Measurements from ENCODE around the gene KCNA2. TPM values are rescaled to one million over a fixed set of nuclear protein-coding genes. Genes with fewer than 3 reads are reported as not detected.

Gene KCNA2
- polyA plus RNA-seq, 1 donor (not counting 4 experiments of a cell fraction or from before 2014, with no cell fraction given): 0.03 TPM

GRCh38 chr1:110638556-110638955, 32.4 kb upstream of the KCNA2 start:
- no peaks in the 10 kb centered on the region for H3K9me3 ChIP-seq (ENCODE audit: control insufficient read depth, low read depth, low read length)
- FAIRE-seq: no peak
- dilution Hi-C loops (cut with MboI; ENCODE audit: extremely low pct_ligation_motif_present, low sequenced_read_pairs): no loop called here
- H3K9ac ChIP-seq (ENCODE audit: control insufficient read depth, extremely low read depth, insufficient read depth, low read length): no peak overlapping the region
- no peak overlapping the region for H2AFZ ChIP-seq (ENCODE audit: control insufficient read depth, low read length)
- no peak overlapping the region for H3K4me3 ChIP-seq (ENCODE audit: control insufficient read depth in 2 of 3, extremely low read depth in 1 of 3, insufficient read depth in 2 of 3, low read depth in 1 of 3, low read length in 3 of 3)
- TF ChIP-seq CTCF (optimal IDR thresholded peaks at IDR 0.05 in 1 of 3, IDR thresholded peaks at IDR 0.05 in 1 of 3, conservative IDR thresholded peaks at IDR 0.05 in 1 of 3; ENCODE audit: extremely low read depth in 1 of 3, insufficient read depth in 2 of 3, low read length in 3 of 3) (no peak), EZH2 (IDR thresholded peaks at IDR 0.05; ENCODE audit: low read length) (no peak)
- no peaks in the 10 kb centered on the region for H3K79me2 ChIP-seq (ENCODE audit: control insufficient read depth, insufficient read depth, low read length)
- H3K27ac ChIP-seq (ENCODE audit: control insufficient read depth, insufficient read depth, low read length): no peak overlapping the region
- H4K20me1 ChIP-seq (ENCODE audit: control insufficient read depth, extremely low read depth, insufficient read depth, low read length): no peaks in the 10 kb centered on the region
- peaks cover 5% of the 10 kb centered on the region for H3K27me3 ChIP-seq (ENCODE audit: control insufficient read depth, extremely low read depth, insufficient read depth, low read length)
- H3K36me3 ChIP-seq (ENCODE audit: control insufficient read depth in 2 of 2, extremely low read depth in 1 of 2, insufficient read depth in 2 of 2, low read length in 2 of 2): no peaks in the 10 kb centered on the region
- DNase-seq (ENCODE audit: low read depth, low spot score): no peak
- H3K4me2 ChIP-seq (ENCODE audit: control insufficient read depth, extremely low read depth, insufficient read depth, low read depth, low read length): no peak overlapping the region
- H3K4me1 ChIP-seq (ENCODE audit: control insufficient read depth, extremely low read depth, insufficient read depth, low read length): no peaks in the 10 kb centered on the region
- no peaks in the 10 kb centered on the region for H3K9me1 ChIP-seq (ENCODE audit: control insufficient read depth, extremely low read depth, insufficient read depth, low read length)

GRCh38 chr1:110638058-110638457, 31.9 kb upstream of the KCNA2 start:
- no peak overlapping the region for H3K4me3 ChIP-seq (ENCODE audit: control insufficient read depth in 2 of 3, extremely low read depth in 1 of 3, insufficient read depth in 2 of 3, low read depth in 1 of 3, low read length in 3 of 3)
- H4K20me1 ChIP-seq (ENCODE audit: control insufficient read depth, extremely low read depth, insufficient read depth, low read length): no peaks in the 10 kb centered on the region
- no peaks in the 10 kb centered on the region for H3K79me2 ChIP-seq (ENCODE audit: control insufficient read depth, insufficient read depth, low read length)
- no peak overlapping the region for H2AFZ ChIP-seq (ENCODE audit: control insufficient read depth, low read length)
- no peaks in the 10 kb centered on the region for H3K9me1 ChIP-seq (ENCODE audit: control insufficient read depth, extremely low read depth, insufficient read depth, low read length)
- no peak overlapping the region for H3K9ac ChIP-seq (ENCODE audit: control insufficient read depth, extremely low read depth, insufficient read depth, low read length)
- H3K9me3 ChIP-seq (ENCODE audit: control insufficient read depth, low read depth, low read length): no peaks in the 10 kb centered on the region
- no peaks in the 10 kb centered on the region for H3K4me1 ChIP-seq (ENCODE audit: control insufficient read depth, extremely low read depth, insufficient read depth, low read length)
- dilution Hi-C loops (cut with MboI; ENCODE audit: extremely low pct_ligation_motif_present, low sequenced_read_pairs): no loop called here
- H3K27ac ChIP-seq (ENCODE audit: control insufficient read depth, insufficient read depth, low read length): no peak overlapping the region
- H3K4me2 ChIP-seq (ENCODE audit: control insufficient read depth, extremely low read depth, insufficient read depth, low read depth, low read length): no peak overlapping the region
- no peak for DNase-seq (ENCODE audit: low read depth, low spot score)
- TF ChIP-seq CTCF (optimal IDR thresholded peaks at IDR 0.05 in 1 of 3, IDR thresholded peaks at IDR 0.05 in 1 of 3, conservative IDR thresholded peaks at IDR 0.05 in 1 of 3; ENCODE audit: extremely low read depth in 1 of 3, insufficient read depth in 2 of 3, low read length in 3 of 3): no peak
- FAIRE-seq: no peak
- no peaks in the 10 kb centered on the region for H3K36me3 ChIP-seq (ENCODE audit: control insufficient read depth in 2 of 2, extremely low read depth in 1 of 2, insufficient read depth in 2 of 2, low read length in 2 of 2)
- H3K27me3 ChIP-seq (ENCODE audit: control insufficient read depth, extremely low read depth, insufficient read depth, low read length): peaks cover 5% of the 10 kb centered on the region

Data from keratinocyte (primary cell).